ENCODE results near the gene HGF.

The HGF gene

GRCh38 chr7:81714306-81714705 lies 55.5 kb downstream of the HGF start:
- no peak for DNase-seq

DNA sequence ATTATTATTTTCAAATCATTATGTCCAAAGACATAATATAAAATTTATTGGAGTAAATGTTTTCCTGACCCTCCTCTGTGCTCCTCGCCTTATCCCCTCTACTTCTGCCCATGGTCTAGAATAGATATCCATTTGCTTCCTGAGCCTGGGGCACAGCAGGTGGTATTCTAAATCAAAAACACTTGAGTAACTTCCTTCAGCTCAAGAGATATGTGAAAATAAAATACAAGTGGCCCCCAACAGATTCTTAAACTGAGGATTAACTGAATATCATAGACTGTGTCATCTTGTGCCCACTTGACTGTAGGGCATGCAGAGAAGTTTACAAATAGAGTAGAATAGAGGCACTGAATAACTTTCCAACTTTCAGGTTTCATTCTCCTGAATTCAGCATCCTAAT lies 59.1 kb downstream of the HGF start:
- DNase-seq, result no peak

- no peak for DNase-seq
These were observed 60.0 kb downstream of the HGF start for GRCh38 chr7:81709836-81710235.

GRCh38 chr7:81707966-81708365 lies 61.9 kb downstream of the HGF start:
- no peak for DNase-seq

DNA sequence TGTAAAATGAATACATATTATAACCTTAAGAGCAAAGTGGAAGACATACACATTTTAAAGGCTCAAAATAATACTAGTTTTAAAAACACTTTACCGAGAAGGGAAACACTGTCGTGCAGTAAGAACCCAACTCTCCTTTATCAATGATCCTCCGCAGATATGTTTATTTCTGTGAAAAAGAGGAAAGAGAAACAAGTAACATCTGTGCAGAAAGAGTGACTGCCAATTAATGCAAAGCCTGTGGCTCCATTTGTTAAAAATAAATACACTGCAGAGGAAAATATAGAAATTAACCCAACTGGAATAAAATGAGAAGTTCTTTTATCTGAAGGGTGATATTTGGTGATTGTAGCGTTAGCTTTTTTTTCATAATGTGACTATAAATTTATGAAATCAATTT lies 62.7 kb downstream of the HGF start:
- DNase-seq, result no peak

DNA sequence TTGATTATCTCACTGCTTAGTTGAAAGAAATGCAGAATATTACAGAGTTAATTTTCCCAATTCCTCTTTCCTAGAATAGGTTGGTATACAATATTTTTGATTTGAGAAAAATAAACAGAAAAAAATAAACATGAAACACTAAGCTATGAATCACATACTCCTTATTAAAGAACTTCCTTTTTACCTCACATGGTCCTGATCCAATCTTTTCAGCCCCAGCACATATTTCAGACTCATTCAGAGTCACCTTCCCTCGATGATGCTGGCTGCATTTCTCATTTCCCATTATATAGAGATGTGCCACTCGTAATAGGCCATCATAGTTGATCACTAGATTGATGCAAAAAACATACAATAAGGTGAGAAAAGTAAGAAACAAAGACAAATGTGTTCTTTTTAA lies 64.6 kb downstream of the HGF start:
- no peak for DNase-seq

DNA sequence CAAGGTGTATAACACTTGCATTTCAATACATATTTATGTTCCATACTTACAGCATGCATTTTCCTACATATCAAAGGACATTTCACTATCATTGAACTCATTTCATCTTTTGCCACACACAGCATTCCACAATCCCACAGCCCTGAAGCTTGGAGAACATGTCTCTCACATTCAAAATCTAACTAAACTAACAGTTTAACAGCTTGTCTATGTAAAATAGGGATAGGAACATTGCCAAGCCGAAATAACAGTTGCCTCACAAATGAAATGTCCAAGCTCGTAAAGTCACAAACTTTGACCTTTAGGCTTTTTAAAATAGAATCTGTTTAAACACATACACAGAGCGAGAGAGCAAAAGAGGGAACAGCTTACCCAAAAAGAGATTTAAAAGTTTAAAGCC lies 65.3 kb downstream of the HGF start:
- no peak for DNase-seq

DNA sequence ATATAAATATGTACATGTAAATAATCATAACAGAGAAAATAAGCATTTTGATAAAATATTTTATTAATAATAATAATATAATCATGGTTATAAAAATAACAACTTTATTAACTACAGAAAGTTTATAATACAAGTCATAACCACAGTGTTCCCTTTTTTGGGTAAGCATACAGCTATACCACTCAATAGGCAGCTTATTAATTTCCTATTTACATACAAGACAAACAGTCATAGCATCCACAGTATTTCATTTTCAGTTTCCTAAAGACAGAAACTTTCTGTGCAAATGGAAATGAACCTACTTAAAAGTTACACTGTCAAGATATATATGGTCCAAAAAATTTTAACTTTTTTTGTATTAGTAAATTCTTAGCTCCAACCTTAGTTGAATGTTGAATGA lies 70.9 kb downstream of the HGF start:
- DNase-seq, result no peak

- DNase-seq, result no peak
These were observed 75.1 kb downstream of the HGF start for GRCh38 chr7:81694711-81695110.

DNA sequence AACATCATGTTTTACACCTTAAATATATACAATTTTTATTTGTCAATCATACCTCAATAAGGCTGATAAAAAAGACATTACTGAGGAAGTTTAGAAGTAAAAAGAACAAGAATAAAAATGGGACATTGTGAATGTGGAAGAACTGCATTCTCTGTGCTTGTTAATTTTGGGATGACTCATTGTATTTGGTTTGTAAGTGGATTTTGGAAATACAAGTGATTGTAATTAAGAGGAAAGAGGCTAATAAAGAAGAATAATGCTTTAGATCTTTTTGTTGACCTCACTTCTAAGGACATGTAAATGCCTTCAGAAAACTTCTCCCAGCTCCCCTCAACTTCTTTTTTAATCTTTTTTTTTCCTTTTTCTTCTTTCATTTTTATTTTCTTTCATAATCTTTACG lies 76.0 kb downstream of the HGF start:
- DNase-seq, result no peak

DNA sequence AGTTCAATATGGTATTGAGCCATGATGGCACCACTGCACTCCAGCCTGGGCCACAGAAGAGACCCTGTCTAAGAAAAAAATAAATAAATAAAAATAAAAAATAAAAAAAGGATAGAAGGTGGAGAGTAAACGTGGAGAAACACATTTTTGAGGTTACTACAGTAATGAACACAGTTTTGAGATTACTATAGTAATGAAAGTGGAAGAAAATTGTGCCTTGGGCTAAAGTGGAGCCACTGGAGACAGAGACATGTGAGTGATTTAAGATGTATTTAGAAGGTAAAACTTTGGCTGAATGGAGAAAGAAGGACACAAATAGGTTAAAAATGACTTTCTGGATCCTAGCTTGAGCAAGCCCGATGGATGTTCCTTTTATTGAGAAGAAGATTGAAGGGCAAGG lies 76.8 kb downstream of the HGF start:
- DNase-seq, result no peak

- no peak for DNase-seq
These were observed 77.5 kb downstream of the HGF start for GRCh38 chr7:81692146-81692905.

- no peak for DNase-seq
These were observed 78.5 kb downstream of the HGF start for GRCh38 chr7:81691199-81691821.

DNA sequence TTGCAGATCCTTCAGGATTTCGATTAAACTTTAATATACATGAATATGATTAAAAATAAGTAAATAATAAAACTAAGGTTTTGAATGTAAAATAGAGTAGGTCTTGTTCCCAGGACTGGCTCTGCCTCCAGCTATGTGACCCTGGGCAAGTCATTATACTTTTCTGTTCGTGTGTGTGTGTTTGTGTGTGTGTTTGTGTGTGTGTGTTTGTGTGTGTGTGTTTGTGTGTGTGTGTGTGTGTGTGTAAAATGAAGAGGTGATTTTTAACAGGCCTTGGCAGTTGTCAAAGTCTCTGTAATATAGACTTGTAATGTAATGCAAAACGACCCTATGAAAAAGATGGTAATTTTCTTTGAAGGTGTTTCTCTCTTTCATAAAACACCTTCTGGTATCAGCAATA lies 79.2 kb downstream of the HGF start:
- no peak for DNase-seq

DNA sequence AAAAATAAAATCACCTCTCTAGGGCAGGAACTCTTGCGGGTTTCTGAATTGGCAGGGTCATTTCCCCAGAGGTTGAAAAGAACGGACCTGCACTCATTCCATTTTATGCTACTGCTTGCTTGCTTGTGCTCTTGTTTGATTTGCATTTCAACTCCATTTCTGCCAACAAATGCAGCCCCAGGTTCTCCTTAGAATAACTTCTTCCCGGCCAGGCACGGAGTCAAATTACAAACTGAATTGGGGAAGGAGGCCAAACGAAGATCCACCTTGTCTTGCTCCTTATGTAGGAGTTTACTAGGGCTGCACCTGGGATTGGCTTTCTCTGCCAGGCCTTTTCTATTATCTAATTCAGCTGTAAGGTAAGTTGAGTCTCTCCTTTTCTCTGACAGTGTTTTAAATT lies 79.6 kb downstream of the HGF start:
- no peak for DNase-seq

DNA sequence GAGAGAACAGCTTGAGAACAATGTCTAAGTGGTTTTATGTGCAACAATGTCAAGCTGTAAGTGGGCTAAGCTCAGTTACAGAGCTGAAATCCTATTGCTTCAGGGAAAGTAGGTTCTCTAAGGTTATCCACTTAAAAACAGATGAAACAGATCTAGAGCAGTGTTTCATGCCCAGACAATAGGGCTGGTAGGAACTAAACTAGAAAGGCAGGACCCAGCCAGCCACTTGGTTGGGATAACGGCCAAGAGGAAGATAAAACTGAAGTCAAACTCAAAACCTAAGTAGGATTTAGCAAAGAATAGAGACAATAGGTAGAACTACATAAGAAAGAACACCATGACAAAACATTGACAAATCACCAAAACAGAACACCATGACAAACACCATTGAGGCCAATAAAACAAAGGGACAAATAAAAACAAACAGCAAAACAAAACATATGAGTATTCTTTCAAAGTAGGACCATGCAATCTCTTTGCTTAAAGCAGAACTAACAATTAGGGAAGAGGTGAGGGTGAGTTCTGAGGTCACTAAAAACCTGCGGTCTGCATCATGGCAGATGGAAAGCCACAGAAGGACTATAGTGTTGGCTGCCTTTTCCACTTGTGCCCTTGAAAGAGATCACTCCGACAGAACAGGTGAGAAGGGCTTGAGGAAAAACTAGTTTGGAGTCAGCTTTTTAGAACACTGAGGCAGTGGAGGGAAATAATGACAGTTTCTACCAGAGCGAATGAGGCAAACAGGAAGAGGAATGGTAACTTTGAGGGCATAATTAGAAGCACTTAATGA lies 81.0 kb downstream of the HGF start:
- no peak for DNase-seq

- no peak for DNase-seq
These were observed 82.8 kb downstream of the HGF start for GRCh38 chr7:81687062-81687461.

DNA sequence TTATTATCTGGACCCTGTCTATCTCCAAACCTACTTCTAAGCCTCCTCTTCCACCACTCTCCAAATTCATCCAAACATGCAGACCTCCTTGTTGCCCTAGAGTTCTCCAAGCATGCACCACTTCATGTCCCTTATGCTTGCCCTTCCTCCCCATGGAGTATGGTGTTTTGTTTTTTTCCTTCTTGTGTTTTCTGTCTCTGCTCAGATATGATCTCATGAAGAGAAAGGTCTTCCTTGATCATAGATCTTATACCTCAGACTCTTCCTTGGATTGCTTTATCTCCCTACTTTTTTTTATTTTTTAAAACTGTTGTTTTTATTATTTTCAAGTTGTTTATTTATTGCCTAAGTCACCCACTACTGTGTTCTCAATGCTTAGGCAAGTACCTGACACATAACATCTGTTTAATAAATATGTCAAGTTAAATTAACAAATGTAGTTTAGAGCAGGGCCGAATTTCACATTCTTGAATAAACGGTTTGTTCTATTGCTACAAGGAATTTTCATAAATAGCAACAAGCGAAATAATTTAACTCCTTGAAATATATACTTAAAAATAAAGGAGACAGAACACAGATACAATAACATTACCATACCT lies 84.5 kb downstream of the HGF start:
- no peak for DNase-seq

- no peak for DNase-seq
These were observed 85.2 kb downstream of the HGF start for GRCh38 chr7:81684514-81685269.

DNA sequence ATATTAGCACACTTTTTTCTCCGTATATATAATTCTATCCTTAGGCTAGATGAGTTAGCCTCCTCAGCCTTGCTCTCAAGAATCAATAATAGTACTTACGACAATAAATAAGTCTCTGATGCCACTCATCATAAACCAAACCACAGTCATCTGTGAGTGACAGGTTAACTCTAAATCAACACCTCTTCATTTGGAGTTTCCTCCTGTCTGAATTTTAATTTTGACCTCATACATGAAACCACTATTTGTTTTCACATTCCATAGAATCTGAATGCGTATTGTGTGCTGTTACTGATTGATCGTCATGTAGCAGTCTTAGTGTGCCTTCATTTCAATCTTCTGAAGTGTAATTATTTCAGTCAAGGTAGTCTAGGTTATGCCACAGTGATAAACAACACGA lies 85.8 kb downstream of the HGF start:
- DNase-seq, result no peak

DNA sequence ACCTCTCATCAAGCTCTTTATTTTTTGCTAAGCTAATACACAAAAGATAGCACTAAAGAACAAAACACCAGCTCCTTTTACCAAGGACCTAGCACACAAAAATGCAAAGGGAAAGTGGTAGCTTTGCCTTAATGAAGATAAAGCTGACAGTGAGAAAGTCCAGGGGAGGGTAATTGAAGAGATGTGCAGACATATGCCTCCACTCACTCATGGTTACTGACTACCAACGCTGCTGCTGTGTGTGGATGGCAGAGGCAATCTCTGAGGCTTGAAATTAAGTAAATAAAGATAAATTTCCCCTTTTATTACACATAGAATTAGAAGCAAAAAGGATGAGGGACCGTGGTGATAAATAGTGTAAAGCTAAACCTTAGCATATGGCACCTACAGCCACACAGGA lies 87.0 kb downstream of the HGF start:
- DNase-seq, result no peak

DNA sequence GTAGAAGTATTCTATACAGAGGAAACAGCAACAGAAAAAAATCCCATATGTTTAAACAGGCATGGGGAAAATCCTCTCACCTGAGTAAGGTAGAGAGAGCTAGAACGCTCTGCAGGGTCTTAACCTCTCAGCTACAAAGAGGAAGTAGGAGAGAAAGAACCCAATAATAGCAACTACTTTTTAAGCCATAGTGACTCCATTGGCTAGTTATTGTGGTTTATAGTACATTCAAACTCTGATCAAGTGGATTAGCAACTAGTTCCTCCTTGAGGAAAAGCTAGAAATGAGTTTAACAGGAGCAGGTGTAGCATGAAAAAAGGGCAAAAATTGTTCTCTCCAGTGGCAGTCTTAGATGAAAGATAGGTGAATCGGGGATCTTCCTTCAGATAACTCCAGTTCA lies 89.7 kb downstream of the HGF start:
- no peak for DNase-seq

DNA sequence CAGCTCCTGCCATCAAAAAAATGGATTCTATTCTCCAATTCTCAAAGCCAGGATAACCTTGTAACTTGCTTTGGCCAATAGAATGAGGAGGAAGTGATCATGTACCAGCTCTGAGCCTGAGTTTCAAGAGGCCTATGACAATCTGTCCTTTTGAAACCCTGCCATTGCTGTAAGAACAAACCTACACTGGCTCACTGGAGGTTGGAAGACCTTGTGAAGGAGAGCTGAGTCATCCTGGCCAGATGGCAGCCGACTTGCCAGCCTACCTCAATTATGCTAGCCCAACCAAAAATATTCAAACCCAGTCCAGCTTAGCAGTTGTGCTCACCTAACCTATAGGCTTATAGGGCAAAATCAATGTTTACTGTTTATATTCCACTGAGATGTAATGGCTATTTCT lies 93.0 kb downstream of the HGF start:
- DNase-seq, result no peak
